ENCODE results near the gene ASGR1. TPM values are rescaled to one million over a fixed set of nuclear protein-coding genes. Genes with fewer than 3 reads are reported as not detected.
"Not testable (repeated sequence)": the region's sequence is repeated elsewhere in the genome, so short reads cannot be mapped to it uniquely, and the experiment has no call there.

ASGR1 gene
- total and polyA plus RNA-seq, 9 donors = 1.5 to 3.4 (median 2.1) TPM

GRCh38 chr17:7176841-7177190 is 2.4 kb downstream of the ASGR1 start:
- Histone ChIP-seq H3K27me3 (ENCODE audit: control insufficient read depth, insufficient read depth, low read length) (peaks cover 13% of the 10 kb centered on the region), H3K9me3 (replicated peaks; ENCODE audit: control insufficient read depth, low read depth, low read length) (no peaks in the 10 kb centered on the region), H3K36me3 (ENCODE audit: control insufficient read depth, insufficient read depth, low read length) (no peaks in the 10 kb centered on the region), H3K27ac (ENCODE audit: low read length) (no peak overlapping the region), H3K4me1 (ENCODE audit: control insufficient read depth, insufficient read depth, low read length) (peaks cover 23% of the 10 kb centered on the region), H3K4me3 (ENCODE audit: low read length) (peak overlapping the region; percentile 27)
- 6% methylated on average over 10 of the region's 17 CpGs for WGBS (ENCODE audit: insufficient coverage)
- DNase-seq = no peak

- no peak for DNase-seq
- H3K4me3 ChIP-seq (ENCODE audit: low read length) = no peak overlapping the region
- no peak overlapping the region for H3K27ac ChIP-seq (ENCODE audit: low read length)
- no peaks in the 10 kb centered on the region for H3K36me3 ChIP-seq (ENCODE audit: control insufficient read depth, insufficient read depth, low read length)
- no peaks in the 10 kb centered on the region for H3K9me3 ChIP-seq (replicated peaks; ENCODE audit: control insufficient read depth, low read depth, low read length)
- WGBS (ENCODE audit: insufficient coverage) = 78% methylated on average over 1 of the region's 1 CpG
- H3K27me3 ChIP-seq (ENCODE audit: control insufficient read depth, insufficient read depth, low read length) = peaks cover 13% of the 10 kb centered on the region
- H3K4me1 ChIP-seq (ENCODE audit: control insufficient read depth, insufficient read depth, low read length) = peaks cover 23% of the 10 kb centered on the region
These were observed 2.9 kb downstream of the ASGR1 start for GRCh38 chr17:7176107-7176840.

- no peak overlapping the region for H3K4me3 ChIP-seq (ENCODE audit: low read length)
- no peaks in the 10 kb centered on the region for H3K36me3 ChIP-seq (ENCODE audit: control insufficient read depth, insufficient read depth, low read length)
- H3K27ac ChIP-seq (ENCODE audit: low read length) = no peak overlapping the region
- H3K9me3 ChIP-seq (replicated peaks; ENCODE audit: control insufficient read depth, low read depth, low read length) = no peaks in the 10 kb centered on the region
- no peak for DNase-seq
- peaks cover 13% of the 10 kb centered on the region for H3K27me3 ChIP-seq (ENCODE audit: control insufficient read depth, insufficient read depth, low read length)
- 88% methylated on average over 5 of the region's 5 CpGs for WGBS (ENCODE audit: insufficient coverage)
- peaks cover 23% of the 10 kb centered on the region for H3K4me1 ChIP-seq (ENCODE audit: control insufficient read depth, insufficient read depth, low read length)
These were observed 3.8 kb downstream of the ASGR1 start for GRCh38 chr17:7175330-7175733.

GRCh38 chr17:7174603-7175326 is 4.4 kb downstream of the ASGR1 start:
- no peak overlapping the region for H3K4me3 ChIP-seq (ENCODE audit: low read length)
- no peaks in the 10 kb centered on the region for H3K36me3 ChIP-seq (ENCODE audit: control insufficient read depth, insufficient read depth, low read length)
- no peak overlapping the region for H3K27ac ChIP-seq (ENCODE audit: low read length)
- peaks cover 13% of the 10 kb centered on the region for H3K27me3 ChIP-seq (ENCODE audit: control insufficient read depth, insufficient read depth, low read length)
- WGBS (ENCODE audit: insufficient coverage) = 90% methylated on average over 7 of the region's 7 CpGs
- DNase-seq = no peak
- peaks cover 3% of the 10 kb centered on the region for H3K9me3 ChIP-seq (replicated peaks; ENCODE audit: control insufficient read depth, low read depth, low read length)
- H3K4me1 ChIP-seq (ENCODE audit: control insufficient read depth, insufficient read depth, low read length) = peaks cover 23% of the 10 kb centered on the region

GRCh38 chr17:7173687-7174602 is 5.2 kb downstream of the ASGR1 start:
- Histone ChIP-seq H3K27ac (ENCODE audit: low read length) (peak overlapping the region; percentile 13), H3K36me3 (ENCODE audit: control insufficient read depth, insufficient read depth, low read length) (no peaks in the 10 kb centered on the region), H3K4me1 (ENCODE audit: control insufficient read depth, insufficient read depth, low read length) (peaks cover 23% of the 10 kb centered on the region), H3K27me3 (ENCODE audit: control insufficient read depth, insufficient read depth, low read length) (peaks cover 12% of the 10 kb centered on the region), H3K9me3 (replicated peaks; ENCODE audit: control insufficient read depth, low read depth, low read length) (peaks cover 6% of the 10 kb centered on the region), H3K4me3 (ENCODE audit: low read length) (no peak overlapping the region)
- DNase-seq = peak; percentile 67
- 38% methylated on average over 69 of the region's 69 CpGs for WGBS (ENCODE audit: insufficient coverage)

- not testable (repeated sequence) for H3K27me3 ChIP-seq (ENCODE audit: control insufficient read depth, insufficient read depth, low read length); H3K4me3 ChIP-seq (ENCODE audit: low read length)
These were observed 6.5 kb downstream of the ASGR1 start for GRCh38 chr17:7172522-7173191.

GRCh38 chr17:7169565-7169908 is 9.6 kb downstream of the ASGR1 start:
- not testable (repeated sequence) for H3K9me3 ChIP-seq (replicated peaks; ENCODE audit: control insufficient read depth, low read depth, low read length); H3K36me3 ChIP-seq (ENCODE audit: control insufficient read depth, insufficient read depth, low read length); H3K27ac ChIP-seq (ENCODE audit: low read length); H3K27me3 ChIP-seq (ENCODE audit: control insufficient read depth, insufficient read depth, low read length); DNase-seq; H3K4me1 ChIP-seq (ENCODE audit: control insufficient read depth, insufficient read depth, low read length); H3K4me3 ChIP-seq (ENCODE audit: low read length)
- WGBS (ENCODE audit: insufficient coverage) = 92% methylated on average over 3 of the region's 7 CpGs

More at GRCh38 chr17:7172522-7173191, 6.5 kb downstream of the ASGR1 start:
- not testable (repeated sequence) for H3K9me3 ChIP-seq (replicated peaks; ENCODE audit: control insufficient read depth, low read depth, low read length); H3K27ac ChIP-seq (ENCODE audit: low read length); DNase-seq; H3K36me3 ChIP-seq (ENCODE audit: control insufficient read depth, insufficient read depth, low read length)
- WGBS (ENCODE audit: insufficient coverage) = 89% methylated on average over 9 of the region's 18 CpGs
- H3K4me1 ChIP-seq (ENCODE audit: control insufficient read depth, insufficient read depth, low read length) = peaks cover 15% of the 10 kb centered on the region

- 20% methylated on average over 1 of the region's 10 CpGs for WGBS (ENCODE audit: insufficient coverage)
- H3K27me3 ChIP-seq (ENCODE audit: control insufficient read depth, insufficient read depth, low read length); H3K4me3 ChIP-seq (ENCODE audit: low read length); H3K36me3 ChIP-seq (ENCODE audit: control insufficient read depth, insufficient read depth, low read length); H3K27ac ChIP-seq (ENCODE audit: low read length); H3K4me1 ChIP-seq (ENCODE audit: control insufficient read depth, insufficient read depth, low read length); DNase-seq; H3K9me3 ChIP-seq (replicated peaks; ENCODE audit: control insufficient read depth, low read depth, low read length): not testable (repeated sequence)
These were observed 10.2 kb downstream of the ASGR1 start for GRCh38 chr17:7168841-7169564.

GRCh38 chr17:7167832-7168231 is 11.3 kb downstream of the ASGR1 start:
- Histone ChIP-seq H3K27ac (ENCODE audit: low read length) (no peak overlapping the region), H3K4me3 (ENCODE audit: low read length) (no peak overlapping the region), H3K4me1 (ENCODE audit: control insufficient read depth, insufficient read depth, low read length) (no peaks in the 10 kb centered on the region), H3K9me3 (replicated peaks; ENCODE audit: control insufficient read depth, low read depth, low read length) (peaks cover 10% of the 10 kb centered on the region), H3K36me3 (ENCODE audit: control insufficient read depth, insufficient read depth, low read length) (no peaks in the 10 kb centered on the region), H3K27me3 (ENCODE audit: control insufficient read depth, insufficient read depth, low read length) (peaks cover 2% of the 10 kb centered on the region)
- no peak for DNase-seq
- WGBS (ENCODE audit: insufficient coverage) = no CpG with 5 or more reads among the region's 4 CpGs

All from muscle of leg (tissue), 11 donors.